Epithelial cell of proximal tubule (primary cell): Measurements from ENCODE around the gene LDLRAD4. TPM values are rescaled to one million over a fixed set of nuclear protein-coding genes. Genes with fewer than 3 reads are reported as not detected.

Source experiments
- DNase-seq: peaks from one replicate; pipeline ENCODE4 v3.0.0-alpha.2; 2011; ENCODE audit warnings: low read depth
- H3K4me3 ChIP-seq: 2 replicates; pipeline ENCODE4 v1.5.1; 2011; ENCODE audit warnings: low read depth, mild to moderate bottlenecking, low read length
- total RNA-seq: library from RNA; depleted of rRNA; stranded (reverse); fragments of >200 nt; gene quantifications from 2 replicates; pipeline ENCODE4 v1.2.3, GENCODE V29; 2015
- TF ChIP-seq, protein P1 (sequence below): conservative IDR thresholded peaks from 2 replicates; pipeline ENCODE4 v1.5.1; 2012; ENCODE audit warnings: low read depth, mild to moderate bottlenecking, low read length

LDLRAD4 gene
- total RNA-seq, 1 donor from 2014 or later, result under 0.01 TPM

DNA sequence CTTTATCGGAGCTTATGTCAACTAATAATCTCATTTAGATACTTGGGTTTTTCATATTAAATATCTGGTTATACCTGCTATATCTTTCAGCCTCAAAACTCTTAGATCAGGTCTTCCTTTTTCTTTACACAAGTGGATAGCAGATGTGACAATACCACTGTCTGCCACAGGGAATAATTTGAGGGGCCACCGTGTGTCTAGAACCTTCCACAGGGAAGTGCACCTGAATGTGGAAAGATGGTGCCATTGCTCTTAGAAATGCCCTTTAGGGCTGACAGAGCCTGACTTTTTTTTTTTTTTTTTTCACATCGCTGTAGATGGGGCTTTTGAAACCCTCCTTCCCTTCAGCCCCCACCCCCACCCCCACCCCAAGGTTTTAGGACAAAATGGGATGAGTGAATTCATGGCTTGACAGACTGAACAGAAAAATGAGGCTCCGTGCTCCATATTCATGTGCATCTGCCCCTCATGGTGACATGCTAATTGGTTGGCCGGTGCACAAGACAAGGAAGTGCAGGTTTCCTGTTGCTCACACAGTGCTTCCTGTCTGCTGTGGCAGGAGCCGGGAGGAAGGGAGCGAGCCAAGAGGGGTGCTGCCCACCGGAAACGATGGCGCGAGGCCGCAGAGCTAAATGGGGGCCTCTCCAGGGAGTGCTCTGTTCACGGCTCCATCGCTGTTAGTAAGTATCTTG, 246.0 kb downstream of the LDLRAD4 start:
- TF ChIP-seq, protein P1, sequence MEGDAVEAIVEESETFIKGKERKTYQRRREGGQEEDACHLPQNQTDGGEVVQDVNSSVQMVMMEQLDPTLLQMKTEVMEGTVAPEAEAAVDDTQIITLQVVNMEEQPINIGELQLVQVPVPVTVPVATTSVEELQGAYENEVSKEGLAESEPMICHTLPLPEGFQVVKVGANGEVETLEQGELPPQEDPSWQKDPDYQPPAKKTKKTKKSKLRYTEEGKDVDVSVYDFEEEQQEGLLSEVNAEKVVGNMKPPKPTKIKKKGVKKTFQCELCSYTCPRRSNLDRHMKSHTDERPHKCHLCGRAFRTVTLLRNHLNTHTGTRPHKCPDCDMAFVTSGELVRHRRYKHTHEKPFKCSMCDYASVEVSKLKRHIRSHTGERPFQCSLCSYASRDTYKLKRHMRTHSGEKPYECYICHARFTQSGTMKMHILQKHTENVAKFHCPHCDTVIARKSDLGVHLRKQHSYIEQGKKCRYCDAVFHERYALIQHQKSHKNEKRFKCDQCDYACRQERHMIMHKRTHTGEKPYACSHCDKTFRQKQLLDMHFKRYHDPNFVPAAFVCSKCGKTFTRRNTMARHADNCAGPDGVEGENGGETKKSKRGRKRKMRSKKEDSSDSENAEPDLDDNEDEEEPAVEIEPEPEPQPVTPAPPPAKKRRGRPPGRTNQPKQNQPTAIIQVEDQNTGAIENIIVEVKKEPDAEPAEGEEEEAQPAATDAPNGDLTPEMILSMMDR, result no peak
- H3K4me3 ChIP-seq, result no peak overlapping the region
- no peak for DNase-seq

DNA sequence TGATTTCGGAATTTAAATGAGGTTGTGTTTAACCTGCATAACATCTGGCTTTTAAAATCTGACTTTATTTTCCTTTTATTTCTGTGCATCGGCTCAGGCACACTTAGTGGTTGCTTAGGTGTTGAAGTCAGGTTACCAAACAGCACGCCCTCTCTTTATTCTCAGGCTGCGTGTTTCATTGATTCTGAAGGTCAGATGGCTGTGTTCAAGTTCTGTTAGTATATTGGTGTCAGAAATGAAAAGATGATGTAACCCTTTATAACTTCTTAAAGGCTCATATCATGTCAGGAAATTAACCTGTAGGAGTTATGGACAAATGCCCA, 246.5 kb downstream of the LDLRAD4 start:
- no peak overlapping the region for H3K4me3 ChIP-seq
- DNase-seq, result no peak
- TF ChIP-seq, protein P1, result no peak

DNA sequence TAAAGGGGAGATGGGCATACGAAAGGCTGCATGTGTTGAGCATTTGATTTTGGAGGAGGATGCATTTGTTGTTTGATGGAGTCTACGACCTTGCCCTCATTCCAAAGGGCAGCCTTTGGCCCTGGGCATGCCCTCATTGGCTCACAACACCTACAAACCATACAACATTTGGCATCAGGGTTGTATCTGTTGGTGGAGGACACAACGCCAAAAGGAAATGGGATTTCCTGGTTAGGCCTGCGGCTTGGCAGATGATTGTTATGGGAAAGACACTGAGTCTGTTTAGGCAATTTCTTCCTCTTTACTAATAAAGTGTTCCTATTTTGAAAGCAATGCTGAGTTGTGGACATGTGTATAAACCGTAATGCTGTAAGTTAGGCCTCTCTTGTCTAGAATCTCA, 246.9 kb downstream of the LDLRAD4 start:
- H3K4me3 ChIP-seq, result no peak overlapping the region
- DNase-seq, result no peak
- TF ChIP-seq, protein P1, result no peak

DNA sequence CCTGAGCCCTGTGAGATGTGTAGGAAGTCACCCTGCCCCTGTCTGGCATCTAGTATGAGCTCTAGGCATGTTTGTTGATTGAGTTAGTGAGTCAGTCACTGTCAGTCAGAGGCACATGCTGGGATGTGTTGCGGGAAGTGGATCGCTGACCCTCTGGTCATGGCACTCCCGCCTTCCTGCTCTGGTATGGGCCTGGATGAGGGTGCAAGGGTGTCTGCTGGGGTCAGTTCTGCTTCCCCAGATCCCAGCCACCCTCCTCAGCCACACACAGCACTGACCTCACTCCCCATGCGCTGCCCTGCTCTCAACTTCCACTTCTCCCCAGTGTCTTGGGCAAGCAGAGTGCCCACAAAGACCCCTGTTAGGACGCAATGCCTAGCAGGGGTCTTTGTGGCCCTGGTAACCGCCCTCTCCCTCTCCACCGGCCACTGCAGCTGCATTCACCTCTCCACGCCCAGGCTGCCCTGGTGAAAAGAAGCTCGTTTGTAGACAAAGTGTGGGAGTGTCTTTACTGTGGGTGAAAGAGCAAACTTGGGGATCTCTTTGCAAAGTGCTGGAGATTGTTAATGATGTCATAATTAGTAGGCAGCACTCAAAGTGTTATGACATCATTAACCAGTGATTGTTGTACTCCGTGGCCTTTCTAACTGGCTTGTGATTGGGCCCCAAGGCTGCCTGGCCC, 252.1 kb downstream of the LDLRAD4 start:
- DNase-seq, result no peak
- TF ChIP-seq, protein P1, result no peak
- no peak overlapping the region for H3K4me3 ChIP-seq

DNA sequence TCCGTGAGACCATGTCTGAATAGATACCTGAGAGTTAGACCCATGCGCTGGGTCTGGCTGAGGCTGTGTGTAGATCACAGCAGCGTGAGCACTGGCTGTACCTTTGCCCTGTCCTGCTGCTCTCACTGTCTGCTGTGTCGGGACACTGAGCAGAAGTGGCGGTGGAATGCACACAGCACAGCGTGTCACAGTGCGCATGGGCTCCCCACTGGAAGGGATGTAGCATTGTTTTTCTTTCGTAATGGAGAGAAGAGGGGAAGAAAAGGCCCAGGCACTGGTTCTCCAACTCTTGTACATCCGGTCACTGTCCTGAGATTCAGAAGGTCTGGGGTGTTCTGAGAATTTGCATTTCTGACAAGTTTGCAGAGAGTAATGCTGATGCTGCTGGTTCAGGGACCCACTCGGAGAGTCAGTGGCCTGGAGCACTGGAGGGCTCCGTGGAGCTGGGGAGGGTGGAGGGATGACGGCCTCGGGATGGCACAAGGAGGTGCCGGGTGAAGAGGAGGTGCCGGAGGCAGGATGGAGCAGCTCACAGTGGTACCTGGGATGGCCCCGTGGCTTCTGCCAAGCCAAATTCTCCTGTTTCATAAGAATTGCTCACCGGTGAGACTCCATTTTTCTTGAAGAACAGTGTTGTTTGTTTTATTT, 252.8 kb downstream of the LDLRAD4 start:
- TF ChIP-seq, protein P1, result no peak
- no peak overlapping the region for H3K4me3 ChIP-seq
- no peak for DNase-seq

DNA sequence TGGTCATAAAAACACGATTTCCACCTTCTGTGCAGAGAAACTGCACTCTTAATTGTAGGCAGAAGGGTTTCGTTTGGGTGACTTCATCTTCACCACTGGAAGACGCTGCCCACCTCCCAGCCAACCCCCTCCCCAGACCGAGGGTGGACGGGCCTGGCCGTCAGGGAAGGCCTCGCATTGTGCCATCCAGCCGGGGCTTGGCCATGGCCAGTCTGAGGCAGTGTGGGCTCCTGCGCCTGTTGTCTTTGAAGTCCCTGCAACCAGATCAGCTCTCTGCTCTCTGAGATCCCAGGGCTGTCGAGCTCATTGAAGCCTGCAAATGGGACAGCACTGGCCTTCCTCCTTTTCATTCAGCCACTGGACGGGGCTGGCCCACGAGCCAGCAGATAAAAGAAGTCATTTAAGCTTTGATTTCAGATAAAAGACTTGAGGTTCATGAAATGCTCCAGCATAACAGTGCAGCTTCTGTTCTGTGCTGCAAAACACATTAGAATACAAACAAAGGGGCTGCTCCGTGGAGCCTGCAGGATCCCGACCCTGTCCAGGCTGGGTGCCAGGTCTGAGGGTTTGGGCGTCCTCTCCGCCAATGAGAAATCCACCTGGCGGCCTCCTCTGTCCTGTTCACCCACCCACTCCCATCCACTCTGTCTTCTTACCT, 253.5 kb downstream of the LDLRAD4 start:
- DNase-seq, result no peak
- TF ChIP-seq, protein P1, result no peak
- H3K4me3 ChIP-seq, result no peak overlapping the region
